Vagina (tissue), 2 donors: ENCODE measurements around the gene PRR13.
"Not testable (repeated sequence)": the region's sequence is repeated elsewhere in the genome, so short reads cannot be mapped to it uniquely, and the experiment has no call there.

Source experiments
- CTCF ChIP-seq, 3 experiments: fragments of 450-650 bp in 2 of 3; fragments of 200-600 bp in 1 of 3; sonication (generic) in 1 of 3; IDR thresholded peaks; one replicate each; pipeline ENCODE4 v1.5.1; 2017 to 2019; ENCODE audit warnings: antibody characterized with exemption in 3 of 3, mild to moderate bottlenecking in 2 of 3, moderate library complexity in 2 of 3
- POLR2A ChIP-seq, 2 donors: fragments of 450-650 bp; IDR thresholded peaks; one replicate each; pipeline ENCODE4 v1.6.1; 2017; ENCODE audit warnings: antibody characterized with exemption in 2 of 2, mild to moderate bottlenecking in 2 of 2, moderate library complexity in 2 of 2

GRCh38 chr12:53417291-53417816, 24.2 kb upstream of the PRR13 start:
- not testable (repeated sequence) for TF ChIP-seq CTCF, POLR2A (IDR thresholded peaks at IDR 0.05)
